Stimulated activated naive B cell treated with anti-CD40 and anti-IgM and Interleukin-4, amounts not matched to agents 10 μg/mL and 1 μg/mL and 100 μg/mL, for 72 hours (primary cell): ENCODE results near the gene KAT14.
A peak's percentile ranks its signal among the peaks of the same experiment; 100 is the strongest.
"Not testable (repeated sequence)": the region's sequence is repeated elsewhere in the genome, so short reads cannot be mapped to it uniquely, and the experiment has no call there.

Experiments used
- ATAC-seq, 2 donors: fragments of 150-1000 bp; cut with Tn5 transposase; replicated peaks; 2 replicates each; pipeline ENCODE4 v1.10.0; 2021; ENCODE audit warnings: moderate library complexity in 1 of 2
- DNase-seq: peaks from one replicate; pipeline ENCODE4 v3.0.0; 2021
- H3K27ac Mint-ChIP-seq: one replicate; pipeline ENCODE4 v1.8.0; 2022; ENCODE audit warnings: mild to moderate bottlenecking, mixed read lengths
- H3K27me3 Mint-ChIP-seq, 2 donors: one replicate each; pipeline ENCODE4 v1.8.0; 2022; ENCODE audit warnings: mixed read lengths in 2 of 2
- H3K36me3 Mint-ChIP-seq, 2 donors: one replicate each; pipeline ENCODE4 v1.8.0; 2022; ENCODE audit warnings: mixed read lengths in 2 of 2, mild to moderate bottlenecking in 1 of 2
- H3K4me1 Mint-ChIP-seq, 2 donors: one replicate each; pipeline ENCODE4 v1.8.0; 2022; ENCODE audit warnings: mixed read lengths in 2 of 2, mild to moderate bottlenecking in 1 of 2
- H3K4me3 Mint-ChIP-seq, 2 donors: one replicate each; pipeline ENCODE4 v1.8.0; 2022; ENCODE audit warnings: mild to moderate bottlenecking in 2 of 2, mixed read lengths in 2 of 2, moderate library complexity in 1 of 2
- H3K9me3 Mint-ChIP-seq, 2 donors: one replicate each; pipeline ENCODE4 v1.8.0; 2022; ENCODE audit warnings: mixed read lengths in 2 of 2, mild to moderate bottlenecking in 1 of 2

Gene KAT14

DNA sequence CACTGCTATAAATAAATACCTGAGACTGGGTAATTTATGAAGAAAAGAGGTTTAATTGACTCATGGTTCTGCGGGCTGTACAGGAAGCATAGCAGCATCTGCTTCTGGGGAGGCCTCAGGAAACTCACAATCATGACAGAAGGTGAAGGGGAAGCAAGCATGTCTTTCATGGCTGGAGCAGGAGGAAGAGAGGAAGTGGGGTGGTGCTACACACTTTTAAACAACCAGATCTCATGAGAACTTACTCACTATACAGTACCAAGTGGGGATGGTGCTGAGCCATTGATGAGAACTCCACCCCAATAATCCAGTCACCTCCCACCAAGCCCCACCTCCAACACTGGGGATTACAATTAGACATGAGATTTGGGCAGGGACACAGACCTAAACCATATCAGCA lies 9.1 kb upstream of the KAT14 start:
- not testable (repeated sequence) for H3K27ac Mint-ChIP-seq, DNase-seq, H3K36me3 Mint-ChIP-seq, H3K4me1 Mint-ChIP-seq, H3K4me3 Mint-ChIP-seq, H3K9me3 Mint-ChIP-seq
- H3K27me3 Mint-ChIP-seq = peaks cover 6 to 11% of the 10 kb centered on the region in 2 donors
- peak in 1 of 2 donors; percentile 48 for ATAC-seq

- ATAC-seq = no peak
- no peak overlapping the region for H3K27ac Mint-ChIP-seq
These were observed 5.0 kb upstream of the KAT14 start for GRCh38 chr20:18132663-18133062.

GRCh38 chr20:18133962-18134361 lies 3.7 kb upstream of the KAT14 start:
- Mint-ChIP-seq H3K4me1 (peaks cover 2 to 4% of the 10 kb centered on the region in 2 donors), H3K36me3 (peaks cover 0 to 2% of the 10 kb centered on the region in 2 donors), H3K27me3 (peaks cover 7% of the 10 kb centered on the region in 2 donors), H3K9me3 (peaks cover 3 to 4% of the 10 kb centered on the region in 2 donors), H3K27ac (no peak overlapping the region), H3K4me3 (no peak overlapping the region)
- no peak for ATAC-seq
- no peak for DNase-seq

More at GRCh38 chr20:18132663-18133062, 5.0 kb upstream of the KAT14 start:
- no peak for DNase-seq
- Mint-ChIP-seq H3K4me1 (peaks cover 0 to 2% of the 10 kb centered on the region in 2 donors), H3K36me3 (no peaks in the 10 kb centered on the region), H3K27me3 (peaks cover 7% of the 10 kb centered on the region in 2 donors), H3K9me3 (peaks cover 3 to 4% of the 10 kb centered on the region in 2 donors), H3K4me3 (no peak overlapping the region)

GRCh38 chr20:18138266-18138582 lies 561 bp downstream of the KAT14 start:
- peak overlapping the region; percentile 73 to 93 for H3K4me3 Mint-ChIP-seq
- peaks cover 14 to 24% of the 10 kb centered on the region in 2 donors for H3K4me1 Mint-ChIP-seq
- no peak for DNase-seq
- peak; percentile 1 to 4 for ATAC-seq
- H3K27ac Mint-ChIP-seq = peak overlapping the region; percentile 95
- peaks cover 12 to 17% of the 10 kb centered on the region in 2 donors for H3K36me3 Mint-ChIP-seq
- H3K27me3 Mint-ChIP-seq = peaks cover 0 to 7% of the 10 kb centered on the region in 2 donors
- H3K9me3 Mint-ChIP-seq = no peaks in the 10 kb centered on the region

DNA sequence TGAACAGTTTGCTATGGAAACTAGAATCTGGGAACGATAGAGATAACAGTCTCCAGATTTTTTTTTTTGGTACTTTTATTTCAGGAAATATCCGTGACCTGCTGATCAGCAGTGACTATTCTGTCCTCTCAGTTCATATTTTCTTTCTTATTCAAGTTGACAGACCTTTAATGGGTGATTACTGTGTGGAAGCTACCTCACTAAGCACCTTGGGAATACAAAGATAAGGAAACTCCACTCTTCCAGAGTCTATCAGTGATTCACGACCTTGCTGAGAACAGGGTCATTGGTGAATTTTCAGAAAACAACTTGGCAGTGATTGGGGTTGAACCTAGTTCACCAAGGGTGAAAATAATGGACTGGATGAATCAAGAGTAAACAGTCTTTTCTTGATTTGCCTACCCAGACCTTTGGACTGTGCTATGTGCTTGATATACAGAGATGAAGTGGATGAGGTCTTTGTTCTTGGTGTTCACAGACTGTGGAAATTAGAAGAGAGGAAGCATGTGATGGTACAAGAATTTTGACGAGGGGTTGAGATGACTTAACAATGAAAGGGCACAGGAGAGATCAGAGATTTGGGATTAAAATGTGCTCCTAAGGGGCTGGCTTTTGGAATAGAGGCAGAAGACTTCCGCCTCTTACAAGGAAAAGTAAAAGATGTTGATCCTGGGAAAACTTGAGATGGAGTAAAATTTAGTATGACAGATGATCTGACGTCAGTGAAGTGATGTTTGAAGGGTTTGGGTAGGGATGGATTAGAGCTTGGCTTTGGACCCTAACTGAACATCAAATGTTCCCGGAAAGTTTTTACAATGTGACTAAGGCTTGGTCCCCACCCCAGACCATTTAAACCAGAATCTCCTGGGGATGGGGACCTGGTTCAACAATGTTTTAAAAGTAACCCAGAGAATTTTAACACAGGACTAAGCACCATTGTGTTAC lies 1.2 kb downstream of the KAT14 start:
- Mint-ChIP-seq H3K4me1 (peaks cover 14 to 24% of the 10 kb centered on the region in 2 donors), H3K36me3 (peaks cover 14 to 17% of the 10 kb centered on the region in 2 donors), H3K9me3 (no peaks in the 10 kb centered on the region), H3K27ac (peak overlapping the region; percentile 95), H3K27me3 (peaks cover 0 to 7% of the 10 kb centered on the region in 2 donors), H3K4me3 (peak overlapping the region; percentile 73 to 93)
- ATAC-seq (no peak), DNase-seq (no peak)

DNA sequence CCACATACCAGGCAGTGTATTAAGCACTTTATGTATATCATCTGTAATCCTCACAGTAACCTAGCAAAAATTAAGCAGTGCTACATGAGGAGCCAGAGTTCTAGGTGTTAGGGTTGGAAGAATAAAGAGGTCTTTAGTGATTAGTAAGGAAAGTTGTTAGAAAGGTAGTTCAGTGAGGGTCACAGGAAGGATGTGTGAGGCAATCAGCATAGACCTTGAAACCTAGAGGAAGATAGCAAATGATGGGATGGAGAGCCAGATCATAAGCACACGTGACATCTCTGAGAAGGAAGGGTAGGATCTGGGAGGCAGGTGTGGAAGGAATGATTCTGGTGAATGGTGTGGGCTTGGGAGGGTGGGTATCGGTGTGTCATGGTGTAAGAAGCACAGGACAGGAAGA lies 2.2 kb downstream of the KAT14 start:
- Mint-ChIP-seq H3K9me3 (no peaks in the 10 kb centered on the region), H3K27ac (no peak overlapping the region), H3K27me3 (peaks cover 0 to 7% of the 10 kb centered on the region in 2 donors), H3K36me3 (peaks cover 17 to 25% of the 10 kb centered on the region in 2 donors), H3K4me1 (peaks cover 14 to 30% of the 10 kb centered on the region in 2 donors), H3K4me3 (peak overlapping the region; percentile 8 to 93)
- ATAC-seq (no peak), DNase-seq (no peak)

GRCh38 chr20:18144541-18145099 lies 7.0 kb downstream of the KAT14 start:
- ATAC-seq = no peak
- no peaks in the 10 kb centered on the region for H3K9me3 Mint-ChIP-seq
- H3K36me3 Mint-ChIP-seq = peaks cover 31 to 38% of the 10 kb centered on the region in 2 donors
- no peaks in the 10 kb centered on the region for H3K27me3 Mint-ChIP-seq
- no peak overlapping the region for H3K4me3 Mint-ChIP-seq
- H3K4me1 Mint-ChIP-seq = peaks cover 8 to 23% of the 10 kb centered on the region in 2 donors
- no peak for DNase-seq
- H3K27ac Mint-ChIP-seq = no peak overlapping the region

DNA sequence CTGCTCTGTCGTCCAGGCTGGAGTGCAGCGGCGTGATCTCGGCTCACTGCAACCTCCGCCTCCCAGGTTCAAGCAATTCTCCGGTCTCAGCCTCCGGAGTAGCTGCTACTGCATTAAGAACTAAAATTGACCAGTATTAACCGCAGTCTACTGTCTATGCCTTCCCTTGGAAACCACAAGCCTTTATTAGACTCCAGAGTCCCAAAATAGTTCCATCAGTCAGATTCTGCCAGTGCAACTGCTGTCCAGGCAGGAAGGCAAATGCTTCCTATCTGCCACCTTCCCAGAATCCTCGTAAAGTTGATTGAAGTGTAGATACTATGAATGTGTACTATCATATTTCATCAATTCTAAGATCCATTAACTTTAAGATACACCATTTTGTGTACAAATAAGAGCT lies 16.7 kb downstream of the KAT14 start:
- H3K4me1 Mint-ChIP-seq = peaks cover 4 to 8% of the 10 kb centered on the region in 2 donors
- peaks cover 18 to 49% of the 10 kb centered on the region in 2 donors for H3K36me3 Mint-ChIP-seq
- DNase-seq (no peak), ATAC-seq (no peak)
- no peaks in the 10 kb centered on the region for H3K9me3 Mint-ChIP-seq
- H3K27ac Mint-ChIP-seq = no peak overlapping the region
- no peaks in the 10 kb centered on the region for H3K27me3 Mint-ChIP-seq
- H3K4me3 Mint-ChIP-seq = no peak overlapping the region

DNA sequence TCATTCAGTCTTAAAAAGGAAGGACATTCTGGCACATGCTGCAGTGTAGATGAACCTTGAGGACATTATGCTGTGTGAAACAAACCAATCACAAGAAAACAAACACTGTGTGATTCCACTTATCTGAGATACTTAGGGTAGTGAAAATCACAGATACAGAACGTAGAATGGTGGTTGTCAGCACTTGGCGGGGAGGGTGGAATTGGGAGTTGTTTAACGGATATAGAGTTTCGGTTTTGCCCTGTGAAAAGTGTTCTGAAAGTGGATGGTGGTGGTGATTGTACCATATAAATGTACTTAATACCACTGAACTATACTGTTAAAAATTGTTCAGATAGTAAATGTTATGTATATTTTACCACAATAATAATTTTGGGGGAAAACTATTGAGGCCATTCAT lies 18.4 kb downstream of the KAT14 start:
- Mint-ChIP-seq H3K27me3 (no peaks in the 10 kb centered on the region), H3K4me3 (no peak overlapping the region), H3K36me3 (peaks cover 18 to 41% of the 10 kb centered on the region in 2 donors), H3K9me3 (no peaks in the 10 kb centered on the region), H3K4me1 (peaks cover 0 to 2% of the 10 kb centered on the region in 2 donors), H3K27ac (no peak overlapping the region)
- DNase-seq (no peak), ATAC-seq (no peak)

DNA sequence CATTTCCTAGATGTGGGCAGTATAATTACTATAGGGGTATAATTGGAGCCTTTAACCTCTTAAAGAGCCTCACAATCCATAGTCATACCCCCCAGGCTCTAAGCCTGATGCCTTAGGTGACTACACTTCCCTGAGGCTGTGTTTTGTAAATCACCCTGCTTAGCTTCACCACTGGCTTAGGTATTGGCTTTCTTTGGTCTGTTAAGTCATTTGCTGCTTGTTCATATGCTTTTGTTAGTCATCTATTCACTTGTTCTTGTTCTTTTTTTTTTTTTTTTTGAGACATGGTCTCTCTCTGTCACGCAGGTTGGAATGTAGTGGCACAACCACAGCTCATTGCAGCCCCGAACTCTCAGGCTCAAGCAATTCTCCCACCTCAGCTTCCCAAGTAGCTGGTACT lies 26.7 kb downstream of the KAT14 start:
- peaks cover 45 to 57% of the 10 kb centered on the region in 2 donors for H3K36me3 Mint-ChIP-seq
- no peak overlapping the region for H3K4me3 Mint-ChIP-seq
- H3K4me1 Mint-ChIP-seq = peaks cover 24 to 27% of the 10 kb centered on the region in 2 donors
- H3K9me3 Mint-ChIP-seq = no peaks in the 10 kb centered on the region
- ATAC-seq (no peak), DNase-seq (no peak)
- no peaks in the 10 kb centered on the region for H3K27me3 Mint-ChIP-seq
- no peak overlapping the region for H3K27ac Mint-ChIP-seq

DNA sequence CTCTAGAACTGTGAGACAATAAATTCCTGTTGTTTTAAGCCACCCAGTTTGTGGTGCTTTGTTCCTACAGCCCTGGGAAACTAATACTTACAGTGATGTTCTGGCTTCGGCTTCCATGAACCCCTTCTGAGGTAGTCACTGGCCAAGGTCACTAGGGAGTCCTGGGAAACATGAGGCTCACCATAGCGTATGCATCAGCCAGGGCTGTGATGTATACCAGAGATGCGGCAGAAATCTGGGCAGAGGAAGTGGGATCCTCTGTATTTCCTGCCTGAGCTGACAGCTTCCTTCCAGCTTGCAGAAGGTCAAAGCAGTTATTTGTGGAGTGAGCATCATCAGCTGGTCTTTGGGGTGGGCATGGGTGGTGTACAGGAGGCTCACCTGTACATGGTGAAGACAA lies 27.9 kb downstream of the KAT14 start:
- no peak for ATAC-seq
- no peaks in the 10 kb centered on the region for H3K27me3 Mint-ChIP-seq
- H3K27ac Mint-ChIP-seq = peak overlapping the region; percentile 25
- H3K4me1 Mint-ChIP-seq = peaks cover 24 to 27% of the 10 kb centered on the region in 2 donors
- no peak for DNase-seq
- no peaks in the 10 kb centered on the region for H3K9me3 Mint-ChIP-seq
- H3K4me3 Mint-ChIP-seq = no peak overlapping the region
- peaks cover 47 to 60% of the 10 kb centered on the region in 2 donors for H3K36me3 Mint-ChIP-seq

GRCh38 chr20:18166241-18166881 lies 28.7 kb downstream of the KAT14 start:
- no peaks in the 10 kb centered on the region for H3K27me3 Mint-ChIP-seq
- peaks cover 24 to 27% of the 10 kb centered on the region in 2 donors for H3K4me1 Mint-ChIP-seq
- no peak for DNase-seq
- H3K9me3 Mint-ChIP-seq = no peaks in the 10 kb centered on the region
- no peak overlapping the region for H3K27ac Mint-ChIP-seq
- no peak for ATAC-seq
- H3K4me3 Mint-ChIP-seq = no peak overlapping the region
- peaks cover 53 to 68% of the 10 kb centered on the region in 2 donors for H3K36me3 Mint-ChIP-seq

DNA sequence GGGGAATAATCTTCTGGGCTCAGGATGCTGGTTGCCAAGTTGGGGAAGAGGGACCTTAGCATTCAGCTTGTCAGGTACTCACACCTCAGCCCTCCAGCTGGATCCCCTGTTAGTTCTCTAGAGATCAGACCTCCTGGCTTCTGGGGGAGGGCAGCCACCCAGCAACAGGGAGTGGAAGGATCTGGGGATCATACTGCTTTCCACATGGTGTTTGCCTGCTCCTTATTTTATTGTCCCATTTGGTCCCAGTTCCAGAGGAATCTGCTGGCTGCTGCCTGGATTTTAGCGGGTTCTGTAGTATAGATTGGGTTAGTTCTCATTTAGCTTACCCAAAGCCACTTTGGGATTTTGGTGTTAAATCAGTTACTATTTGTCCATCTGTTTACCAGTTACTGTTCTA lies 29.3 kb downstream of the KAT14 start:
- H3K9me3 Mint-ChIP-seq = no peaks in the 10 kb centered on the region
- H3K27me3 Mint-ChIP-seq = no peaks in the 10 kb centered on the region
- DNase-seq (no peak), ATAC-seq (no peak)
- no peak overlapping the region for H3K4me3 Mint-ChIP-seq
- H3K4me1 Mint-ChIP-seq = peaks cover 24 to 27% of the 10 kb centered on the region in 2 donors
- peaks cover 58 to 72% of the 10 kb centered on the region in 2 donors for H3K36me3 Mint-ChIP-seq
- H3K27ac Mint-ChIP-seq = no peak overlapping the region

DNA sequence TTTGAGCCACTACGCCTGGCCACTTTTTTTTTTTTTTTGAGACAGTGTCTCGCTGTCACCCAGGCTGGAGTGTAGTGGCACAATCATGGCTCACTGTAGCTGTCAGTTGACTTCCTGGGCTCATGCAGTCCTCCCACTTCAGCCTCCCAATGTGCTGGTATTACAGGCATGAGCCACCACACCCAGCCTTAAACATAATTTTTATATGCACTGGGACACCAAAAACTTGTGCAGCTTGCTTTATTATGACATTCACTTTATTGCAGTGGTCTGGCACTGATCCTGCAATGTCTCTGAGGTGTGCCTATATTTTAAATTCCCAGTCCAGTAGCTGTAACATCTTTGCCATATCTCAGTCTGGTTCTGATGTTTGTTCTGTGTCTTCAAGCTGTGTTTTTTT lies 34.7 kb downstream of the KAT14 start:
- H3K27ac Mint-ChIP-seq = no peak overlapping the region
- H3K4me1 Mint-ChIP-seq = peaks cover 7 to 30% of the 10 kb centered on the region in 2 donors
- no peak for ATAC-seq

More for the DNA sequence above, 34.7 kb downstream of the KAT14 start:
- DNase-seq = no peak
- Mint-ChIP-seq H3K4me3 (no peak overlapping the region), H3K36me3 (peaks cover 64 to 73% of the 10 kb centered on the region in 2 donors), H3K9me3 (no peaks in the 10 kb centered on the region), H3K27me3 (no peaks in the 10 kb centered on the region)
